DMS53 (cell line): ENCODE results near the gene RILPL1.
"Not testable (repeated sequence)": the region's sequence is repeated elsewhere in the genome, so short reads cannot be mapped to it uniquely, and the experiment has no call there.

Experiments
- DNase-seq: peaks from one replicate; lab custom pipeline; 2025; lab: John Stamatoyannopoulos, UW

RILPL1 gene

DNA sequence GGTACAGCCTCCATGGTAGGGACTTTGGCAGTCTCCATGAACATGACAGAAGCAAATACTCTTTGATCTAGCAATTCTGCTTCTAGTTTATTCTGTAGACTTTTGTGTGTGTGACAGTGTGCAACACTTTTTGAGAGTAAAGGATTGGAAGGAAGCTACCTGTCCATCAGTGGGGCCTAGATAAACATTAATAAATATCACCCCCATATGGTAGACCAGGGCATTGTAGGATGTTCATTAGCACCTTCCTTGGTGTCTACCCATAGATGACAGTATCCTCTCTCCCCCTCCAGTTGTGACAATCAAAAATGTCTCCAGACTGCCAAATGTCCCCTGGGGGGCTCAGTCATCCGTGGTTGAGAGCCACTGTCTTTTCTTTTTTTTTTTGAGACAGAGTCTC, 64.7 kb downstream of the RILPL1 start:
- DNase-seq, result peak; percentile 21

DNA sequence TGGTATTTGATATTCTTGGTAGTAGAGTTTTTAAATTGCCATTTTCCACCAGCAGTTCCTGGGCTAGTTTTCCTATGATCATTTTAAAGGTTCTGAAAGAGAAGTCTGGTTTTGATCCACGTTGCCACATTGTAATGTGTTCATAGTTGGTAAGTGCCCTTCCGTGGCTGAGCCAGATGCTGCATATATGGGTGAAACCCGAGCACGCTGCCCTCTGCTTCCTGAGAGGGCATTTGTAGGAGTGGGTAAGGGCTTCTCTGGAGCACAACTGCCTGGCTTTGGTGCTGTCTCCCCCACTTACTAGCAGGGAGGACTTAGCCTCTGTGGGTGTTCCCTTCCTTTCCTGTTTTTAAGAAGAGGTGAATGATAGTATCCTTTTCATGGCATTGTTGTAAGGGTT, 68.4 kb downstream of the RILPL1 start:
- DNase-seq, result no peak

DNA sequence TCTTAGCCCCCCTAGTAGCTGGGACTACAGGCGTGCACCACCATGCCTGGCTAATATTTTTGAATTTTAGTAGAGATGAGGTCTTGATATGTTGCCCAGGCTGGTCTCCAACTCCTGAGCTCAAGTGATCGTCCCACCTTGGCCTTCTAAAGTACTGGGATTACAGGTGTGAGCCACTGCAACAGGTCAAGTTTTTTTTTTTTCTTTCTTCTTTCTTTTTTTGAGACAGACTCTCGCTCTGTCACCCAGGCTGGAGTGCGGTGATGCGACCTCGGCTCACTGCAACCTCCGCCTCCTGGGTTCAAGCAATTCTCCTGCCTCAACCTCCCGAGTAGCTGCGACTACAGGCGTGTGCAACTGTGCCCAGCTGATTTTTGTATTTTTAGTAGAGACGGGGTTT, 70.3 kb downstream of the RILPL1 start:
- not testable (repeated sequence) for DNase-seq

- DNase-seq, result peak; percentile 93
These were observed 75.3 kb downstream of the RILPL1 start, which contains the start of gene SNRNP35 for GRCh38 chr12:123457980-123458779. Gene SNRNP35 (plus strand): TSS chr12:123458139. CDS start chr12:123465541, 7,402 bp downstream.

- DNase-seq, result no peak
These were observed 80.4 kb downstream of the RILPL1 start for GRCh38 chr12:123453165-123453564.

DNA sequence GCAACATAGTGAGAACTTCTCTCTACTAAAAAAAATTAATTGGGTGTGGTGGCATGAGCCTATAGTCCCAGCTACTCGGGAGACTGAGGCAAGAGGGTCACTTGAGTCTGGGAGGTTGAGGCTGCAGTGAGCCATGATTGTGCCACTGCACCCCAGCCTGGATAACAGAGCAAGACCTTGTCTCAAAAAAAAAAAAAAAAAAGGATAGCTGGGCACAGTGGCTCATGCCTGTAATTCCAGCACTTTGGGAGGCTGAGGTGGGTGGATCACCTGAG, 81.3 kb downstream of the RILPL1 start:
- not testable (repeated sequence) for DNase-seq

- DNase-seq, result no peak
These were observed 82.9 kb downstream of the RILPL1 start for GRCh38 chr12:123450636-123451035.

- DNase-seq, result no peak
These were observed 83.7 kb downstream of the RILPL1 start for GRCh38 chr12:123449856-123450255.

DNA sequence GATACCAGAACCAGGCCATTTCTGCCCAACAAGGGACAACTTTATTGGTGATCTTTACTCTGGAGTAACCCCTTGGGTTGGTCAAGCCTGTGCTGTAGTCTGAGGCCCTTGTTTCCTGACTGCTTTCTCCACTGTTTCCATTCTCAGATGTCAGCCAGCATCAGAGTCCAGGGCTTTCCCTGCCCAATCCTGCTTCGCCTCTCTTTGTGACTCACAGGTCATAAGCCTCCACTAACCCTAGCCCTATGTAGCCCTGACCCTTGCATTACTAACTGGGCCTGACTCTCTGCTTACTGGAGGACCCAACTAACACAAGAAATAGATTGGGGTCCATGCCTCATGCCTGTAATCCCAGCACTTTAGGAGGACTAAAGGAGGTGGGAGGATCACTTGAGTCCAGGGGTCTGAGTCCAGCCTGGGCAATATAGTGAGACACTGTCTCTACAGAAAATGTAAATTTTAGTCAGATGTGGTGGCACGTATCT, 84.2 kb downstream of the RILPL1 start:
- DNase-seq, result no peak

GRCh38 chr12:123446333-123446713, 87.2 kb downstream of the RILPL1 start:
- DNase-seq, result no peak

- no peak for DNase-seq
These were observed 87.9 kb downstream of the RILPL1 start for GRCh38 chr12:123445388-123446332.

DNA sequence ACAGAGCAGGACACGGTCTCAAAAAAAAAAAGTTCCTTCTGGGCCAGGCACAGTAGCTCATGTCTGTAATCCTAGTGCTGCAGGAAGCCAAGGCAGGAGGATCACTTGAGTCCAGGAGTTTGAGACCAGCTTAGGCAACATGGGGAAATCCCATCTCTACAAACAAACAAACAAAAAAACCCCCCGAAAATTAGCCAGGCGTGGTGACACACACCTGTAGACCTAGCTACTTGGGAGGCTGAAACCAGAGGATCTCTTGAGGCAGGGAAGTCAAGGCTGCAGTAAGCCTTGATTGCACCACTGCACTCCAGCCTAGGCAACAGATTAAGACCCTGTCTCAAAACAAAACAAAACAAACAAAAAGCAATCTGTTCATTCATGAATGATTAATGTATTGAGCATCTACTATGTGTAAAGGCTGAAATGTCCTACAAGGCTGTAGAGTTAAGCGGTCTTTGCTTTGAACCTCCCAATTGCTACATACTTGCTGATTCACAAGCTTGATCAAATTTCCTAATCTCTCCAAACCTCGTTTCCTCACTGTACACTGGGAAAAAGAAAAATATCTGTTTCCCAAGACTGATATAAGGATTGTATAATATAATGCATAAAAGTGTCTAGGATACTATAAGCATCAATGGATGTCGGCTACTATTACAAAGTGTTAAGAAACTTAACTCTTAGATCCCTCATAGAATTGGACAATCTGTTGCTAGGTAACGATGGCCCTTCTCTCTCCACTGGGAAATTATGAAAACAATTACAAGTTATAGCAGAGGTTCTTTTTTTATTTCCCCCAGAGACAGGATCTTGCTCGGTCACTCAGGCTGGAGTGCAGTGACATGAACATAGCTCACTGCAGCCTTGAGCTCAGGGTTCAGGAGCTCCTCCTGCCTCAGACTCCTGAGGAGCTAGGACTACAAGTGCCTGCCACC, 89.2 kb downstream of the RILPL1 start:
- DNase-seq, result no peak

DNA sequence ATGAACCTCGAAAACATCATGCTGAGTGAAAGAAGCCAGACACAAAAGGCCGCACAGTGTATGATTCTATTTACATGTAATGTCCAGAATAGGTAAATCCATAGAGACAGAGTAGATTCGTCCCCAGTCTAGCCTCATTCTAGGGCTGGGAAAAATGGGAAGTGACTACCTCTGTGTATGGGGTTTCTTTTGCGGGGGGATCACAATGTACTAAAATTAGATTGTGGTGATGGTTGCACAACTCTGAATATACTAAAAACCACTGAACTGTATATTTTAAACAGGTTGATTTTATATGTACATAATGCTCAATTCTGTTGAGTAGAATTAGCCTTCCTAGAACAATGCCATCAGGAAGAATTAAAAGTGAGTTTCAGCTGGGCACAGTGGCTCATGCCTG, 90.7 kb downstream of the RILPL1 start:
- DNase-seq, result no peak

DNA sequence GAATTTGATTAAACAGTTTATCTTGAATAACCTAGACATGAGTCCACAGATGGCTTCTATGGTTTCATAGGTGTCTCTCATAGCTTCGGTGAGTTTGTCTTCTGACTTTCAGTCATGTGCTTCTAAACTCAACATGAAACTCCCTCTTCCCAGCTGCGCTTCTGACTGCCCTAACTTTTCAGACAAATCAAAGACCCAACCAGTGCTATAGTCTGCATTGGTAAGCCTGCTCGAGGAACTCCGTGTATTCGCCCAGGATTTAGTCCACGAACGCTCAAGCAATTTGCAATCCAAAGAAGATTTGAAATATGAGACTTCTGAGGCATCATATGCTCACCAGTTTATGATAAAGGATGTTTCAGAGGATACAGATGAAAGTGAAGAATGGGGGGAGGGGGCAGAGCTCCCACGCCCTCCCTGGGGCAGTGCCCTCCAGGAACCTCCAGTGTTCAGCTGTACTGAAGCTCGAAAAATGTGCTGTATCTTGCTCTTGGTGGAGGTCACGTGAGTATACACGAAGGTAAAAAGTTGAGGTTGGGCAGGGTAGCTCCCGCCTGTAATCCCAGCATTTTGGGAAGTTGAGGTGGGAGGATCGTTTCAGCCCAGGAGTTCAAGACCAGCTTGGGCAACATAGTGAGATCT, 91.9 kb downstream of the RILPL1 start:
- no peak for DNase-seq

- DNase-seq, result peak; percentile 79
These were observed 97.2 kb downstream of the RILPL1 start, which contains the start of gene RILPL2 for GRCh38 chr12:123436017-123436964. Gene RILPL2 (minus strand): TSS chr12:123436684. CDS start chr12:123436420, 264 bp downstream.

DNA sequence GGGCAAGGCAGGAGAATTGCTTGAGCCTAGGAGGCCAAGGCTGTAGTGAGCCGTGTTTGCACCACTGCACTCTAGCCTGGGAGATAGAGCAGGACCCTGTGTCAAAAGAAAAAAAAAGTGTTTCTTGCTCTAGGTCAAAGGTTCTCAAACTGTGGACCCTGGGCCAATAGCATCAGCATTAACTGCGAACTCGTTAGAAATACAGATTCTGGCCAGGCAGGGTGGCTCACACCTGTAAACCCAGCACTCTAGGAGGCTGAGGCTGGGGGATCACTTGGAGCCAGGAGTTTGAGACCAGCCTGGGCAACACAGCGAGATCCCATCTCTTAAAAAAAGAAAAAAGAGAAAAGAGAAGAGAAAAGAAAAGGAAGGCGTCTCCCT, 97.9 kb downstream of the RILPL1 start:
- no peak for DNase-seq

DNA sequence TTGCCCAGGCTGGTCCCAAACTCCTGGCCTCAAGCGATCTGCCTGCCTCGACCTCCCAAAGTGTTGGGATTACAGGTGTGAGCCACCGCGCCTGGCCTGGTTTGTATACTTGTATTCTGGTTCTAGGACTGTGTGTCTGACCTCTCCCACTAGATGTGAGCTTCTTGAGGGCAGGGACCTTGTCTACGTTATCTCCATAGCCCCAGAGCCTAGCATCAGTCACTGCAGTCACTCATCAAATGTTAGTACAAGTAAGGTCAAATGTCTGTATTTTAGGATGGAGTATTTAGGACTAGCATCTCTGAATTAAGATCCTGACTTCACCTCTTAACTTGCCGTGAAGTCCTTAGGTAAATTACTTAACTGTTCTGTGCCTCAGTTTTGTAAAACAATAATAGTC, 99.9 kb downstream of the RILPL1 start:
- DNase-seq, result no peak

DNA sequence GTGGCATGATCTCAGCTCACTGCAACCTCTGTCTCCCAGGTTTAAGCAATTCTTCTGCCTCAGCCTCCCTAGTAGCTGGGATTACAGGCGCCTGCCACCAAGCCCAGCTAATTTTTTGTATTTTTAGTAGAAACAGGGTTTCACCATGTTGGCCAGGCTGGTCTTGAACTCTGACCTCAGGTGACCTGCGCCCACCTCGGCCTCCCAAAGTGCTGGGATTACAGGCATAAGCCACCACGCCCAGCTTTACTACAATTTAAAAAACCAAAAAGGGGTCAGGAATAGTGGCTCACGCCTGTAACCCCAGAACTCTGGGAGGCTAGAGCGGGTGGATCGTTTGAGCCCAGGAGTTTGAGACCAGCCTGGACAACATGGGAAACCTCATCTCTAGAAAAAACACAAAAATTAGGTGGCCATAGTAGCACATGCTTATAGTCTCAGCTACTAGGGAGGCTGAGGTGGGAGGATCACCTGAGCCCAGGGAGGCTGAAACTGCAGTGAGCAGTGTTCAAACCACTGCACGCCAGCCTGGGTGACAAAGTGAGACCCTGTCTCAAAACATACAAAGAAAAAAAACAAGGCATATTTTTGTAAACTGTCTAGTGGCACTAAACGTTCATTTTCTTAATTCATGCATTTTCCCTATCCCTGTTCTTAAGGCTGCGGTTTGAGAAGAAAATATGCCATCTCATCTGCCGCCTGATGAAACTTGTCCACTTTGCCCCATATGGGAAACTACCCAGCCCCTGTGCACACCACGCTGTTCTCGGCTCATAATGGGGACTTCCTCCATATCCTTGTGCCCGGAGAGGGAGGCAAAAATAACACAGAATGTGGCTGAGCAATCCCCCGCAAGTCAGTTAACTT, 101.3 kb downstream of the RILPL1 start:
- DNase-seq, result not testable (repeated sequence)

- not testable (repeated sequence) for DNase-seq
These were observed 104.4 kb downstream of the RILPL1 start for GRCh38 chr12:123429101-123429500.
